Gastrocnemius medialis (tissue), 4 donors: Measurements from ENCODE around the gene CCNB1.
"Not testable (repeated sequence)": the region's sequence is repeated elsewhere in the genome, so short reads cannot be mapped to it uniquely, and the experiment has no call there.

Experiments
- POLR2A ChIP-seq, 2 donors: fragments of 450-650 bp; IDR thresholded peaks; one replicate each; pipeline ENCODE4 v1.6.1; 2017; ENCODE audit warnings: antibody characterized with exemption in 2 of 2, mild to moderate bottlenecking in 2 of 2, moderate library complexity in 2 of 2
- TF ChIP-seq, protein P1 (sequence below), 5 experiments: fragments of 450-650 bp in 3 of 5; fragments of 200-600 bp in 2 of 5; sonication (generic) in 2 of 5; IDR thresholded peaks in 4 of 5; conservative IDR thresholded peaks in 1 of 5; 1 replicate in 4 of 5; 2 replicates in 1 of 5; pipeline ENCODE4 v1.5.1; 2016 to 2019; ENCODE audit warnings: antibody characterized with exemption in 5 of 5, mild to moderate bottlenecking in 3 of 5, moderate library complexity in 3 of 5

DNA sequence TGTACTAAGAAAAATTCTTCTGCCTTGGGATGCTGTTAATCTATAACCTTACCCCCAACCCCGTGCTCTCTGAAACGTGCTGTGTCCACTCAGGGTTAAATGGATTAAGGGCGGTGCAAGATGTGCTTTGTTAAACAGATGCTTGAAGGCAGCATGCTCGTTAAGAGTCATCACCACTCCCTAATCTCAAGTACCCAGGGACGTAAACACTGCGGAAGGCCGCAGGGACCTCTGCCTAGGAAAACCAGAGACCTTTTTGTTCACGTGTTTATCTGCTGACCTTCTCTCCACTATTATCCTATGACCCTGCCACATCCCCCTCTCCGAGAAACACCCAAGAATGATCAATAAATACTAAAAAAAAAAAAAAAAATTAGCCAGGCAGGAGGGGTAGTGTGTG lies 53.9 kb downstream of the CCNB1 start:
- TF ChIP-seq, protein P1, sequence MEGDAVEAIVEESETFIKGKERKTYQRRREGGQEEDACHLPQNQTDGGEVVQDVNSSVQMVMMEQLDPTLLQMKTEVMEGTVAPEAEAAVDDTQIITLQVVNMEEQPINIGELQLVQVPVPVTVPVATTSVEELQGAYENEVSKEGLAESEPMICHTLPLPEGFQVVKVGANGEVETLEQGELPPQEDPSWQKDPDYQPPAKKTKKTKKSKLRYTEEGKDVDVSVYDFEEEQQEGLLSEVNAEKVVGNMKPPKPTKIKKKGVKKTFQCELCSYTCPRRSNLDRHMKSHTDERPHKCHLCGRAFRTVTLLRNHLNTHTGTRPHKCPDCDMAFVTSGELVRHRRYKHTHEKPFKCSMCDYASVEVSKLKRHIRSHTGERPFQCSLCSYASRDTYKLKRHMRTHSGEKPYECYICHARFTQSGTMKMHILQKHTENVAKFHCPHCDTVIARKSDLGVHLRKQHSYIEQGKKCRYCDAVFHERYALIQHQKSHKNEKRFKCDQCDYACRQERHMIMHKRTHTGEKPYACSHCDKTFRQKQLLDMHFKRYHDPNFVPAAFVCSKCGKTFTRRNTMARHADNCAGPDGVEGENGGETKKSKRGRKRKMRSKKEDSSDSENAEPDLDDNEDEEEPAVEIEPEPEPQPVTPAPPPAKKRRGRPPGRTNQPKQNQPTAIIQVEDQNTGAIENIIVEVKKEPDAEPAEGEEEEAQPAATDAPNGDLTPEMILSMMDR (IDR thresholded peaks at IDR 0.05 in 4 of 5, conservative IDR thresholded peaks at IDR 0.05 in 1 of 5), result not testable (repeated sequence)
- TF ChIP-seq POLR2A (IDR thresholded peaks at IDR 0.05), result not testable (repeated sequence)
